T-helper 2 cell (primary cell): ENCODE measurements around the gene EXOSC1.
"Not testable (repeated sequence)": the region's sequence is repeated elsewhere in the genome, so short reads cannot be mapped to it uniquely, and the experiment has no call there.

ENCODE experiments used
- DNase-seq, 5 experiments: peaks; one replicate each; pipeline versions ENCODE4 v3.0.0 to v3.0.0-alpha.2; 2012 to 2022
- total RNA-seq, 2 donors: gene quantifications; one replicate each; lab custom pipeline; 2026; lab: John Stamatoyannopoulos, UW

EXOSC1 gene, protein sequence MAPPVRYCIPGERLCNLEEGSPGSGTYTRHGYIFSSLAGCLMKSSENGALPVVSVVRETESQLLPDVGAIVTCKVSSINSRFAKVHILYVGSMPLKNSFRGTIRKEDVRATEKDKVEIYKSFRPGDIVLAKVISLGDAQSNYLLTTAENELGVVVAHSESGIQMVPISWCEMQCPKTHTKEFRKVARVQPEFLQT
- total RNA-seq: 25.9 to 28.8 reads per million in 2 donors

DNA sequence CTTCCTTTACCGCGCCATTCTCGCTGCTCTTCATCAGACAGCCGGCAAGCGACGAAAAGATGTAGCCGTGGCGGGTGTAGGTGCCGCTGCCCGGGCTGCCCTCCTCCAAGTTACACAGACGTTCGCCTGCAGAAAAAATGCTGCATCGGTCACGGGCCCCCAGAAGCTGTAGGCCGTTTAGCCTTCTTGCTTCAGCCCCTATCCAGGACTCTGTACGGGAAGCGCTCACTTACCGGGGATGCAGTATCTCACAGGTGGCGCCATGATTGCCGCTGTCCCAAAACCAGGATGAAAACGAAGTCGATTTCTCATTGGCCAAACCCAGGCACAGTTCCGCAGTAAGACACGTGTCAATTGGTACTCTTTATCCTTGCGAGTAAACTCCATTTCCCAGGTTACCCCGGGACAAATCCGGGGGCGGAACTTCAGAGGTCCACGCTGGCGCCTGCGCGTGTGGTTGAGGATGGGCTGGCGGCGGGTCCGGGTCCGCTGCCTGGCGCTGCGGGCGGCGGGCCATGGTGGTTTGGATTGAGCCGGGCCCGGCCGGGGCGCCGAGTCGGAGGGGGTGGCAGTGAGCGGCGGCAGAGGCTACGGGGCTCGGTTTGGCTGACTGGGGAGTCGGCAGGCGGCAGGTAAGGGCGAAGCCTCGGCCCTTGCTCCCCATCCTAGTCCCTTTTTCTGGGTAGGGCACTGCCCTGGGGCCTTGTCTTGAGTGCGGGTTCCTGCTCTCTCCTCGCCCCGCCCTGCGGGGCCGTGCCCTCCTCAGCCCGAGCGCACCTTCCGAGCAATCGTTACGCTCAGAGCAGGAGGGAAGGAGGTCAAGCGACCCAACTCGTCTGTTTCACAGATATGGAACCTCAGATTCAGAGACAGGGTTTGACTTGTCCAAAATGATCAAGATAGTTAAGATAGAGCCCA lies at the start of gene EXOSC1, which contains the start of gene ZDHHC16:
Gene EXOSC1 (minus strand): TSS at position 285 of the 918 bp plus-strand sequence. CDS start 21 bp downstream, at position 264.
Gene ZDHHC16 (plus strand): TSS at position 454 of the 918 bp plus-strand sequence. CDS start 5,501 bp downstream, outside the sequence.
- peak; percentile 69 to 95 (median 86) for DNase-seq

DNA sequence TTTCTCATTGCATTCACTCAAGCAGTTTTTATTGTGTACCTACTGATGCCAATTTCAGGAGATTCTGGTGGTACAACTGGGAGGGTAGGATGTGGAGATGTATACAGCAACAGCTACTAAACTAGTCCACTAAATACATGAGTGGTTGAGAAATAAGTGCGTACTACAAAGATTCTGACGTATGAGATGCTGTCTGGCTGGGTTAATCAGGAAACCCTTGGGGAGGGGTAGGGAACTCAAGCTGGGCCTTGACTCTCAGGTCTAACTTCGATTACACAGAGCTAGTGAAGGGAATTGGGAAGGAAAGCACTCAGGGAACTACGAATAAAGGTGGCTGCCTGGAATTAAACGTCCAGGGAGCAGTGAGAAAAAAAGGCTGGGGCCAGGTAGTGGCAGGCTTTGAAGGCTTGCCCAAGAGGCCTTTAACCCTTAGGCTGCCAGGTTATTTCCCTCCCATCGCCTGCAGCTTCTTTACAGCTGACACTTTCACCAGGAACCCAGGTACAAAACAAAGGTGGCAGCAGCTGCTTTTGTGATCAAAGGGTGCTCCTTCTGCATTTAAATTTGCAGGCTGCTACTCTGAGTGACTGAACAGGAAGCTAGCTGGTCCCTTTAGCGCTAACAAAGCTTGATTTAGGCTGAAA lies 49.2 kb upstream of the EXOSC1 start:
- DNase-seq: peak in 1 of 5 experiments; percentile 56

DNA sequence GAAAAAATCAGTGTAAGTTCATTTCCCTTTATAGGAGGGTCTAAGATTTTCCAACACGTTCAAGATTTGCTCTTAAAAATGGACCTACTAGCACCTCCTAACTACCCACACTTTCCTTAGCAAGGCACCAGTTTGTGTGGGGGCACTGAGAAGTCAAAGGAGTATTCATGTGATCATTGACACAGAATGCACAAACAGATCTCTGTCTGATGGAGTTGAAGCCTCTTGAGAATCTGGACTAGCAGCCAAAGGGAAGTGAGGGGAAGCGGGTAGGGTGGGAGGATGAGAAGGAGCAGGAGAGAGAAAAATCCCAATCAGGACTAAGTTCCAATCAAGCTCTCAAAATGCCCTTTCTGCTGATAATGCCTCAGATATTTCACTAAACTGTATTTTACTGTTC lies 48.3 kb upstream of the EXOSC1 start:
- no peak for DNase-seq

DNA sequence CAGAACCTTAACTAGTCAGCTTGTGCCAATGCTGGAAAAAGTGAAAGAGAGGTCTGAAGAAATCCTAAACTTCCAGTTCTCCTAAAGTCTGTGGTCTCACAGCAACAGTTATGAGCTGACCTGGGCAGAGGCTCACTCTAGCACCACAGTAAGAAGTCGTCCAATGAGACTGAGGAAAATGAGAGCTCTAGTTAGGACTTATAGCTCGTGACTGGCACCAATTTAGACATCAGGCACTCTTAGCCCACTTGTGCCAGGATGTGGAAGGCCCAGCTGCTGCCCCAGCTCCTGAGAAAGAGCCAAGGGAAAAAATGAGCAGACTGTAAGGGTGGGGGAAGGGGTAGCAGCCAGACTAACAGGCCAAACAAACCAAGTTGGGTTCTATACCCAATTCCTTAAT lies 44.8 kb upstream of the EXOSC1 start:
- DNase-seq: no peak

DNA sequence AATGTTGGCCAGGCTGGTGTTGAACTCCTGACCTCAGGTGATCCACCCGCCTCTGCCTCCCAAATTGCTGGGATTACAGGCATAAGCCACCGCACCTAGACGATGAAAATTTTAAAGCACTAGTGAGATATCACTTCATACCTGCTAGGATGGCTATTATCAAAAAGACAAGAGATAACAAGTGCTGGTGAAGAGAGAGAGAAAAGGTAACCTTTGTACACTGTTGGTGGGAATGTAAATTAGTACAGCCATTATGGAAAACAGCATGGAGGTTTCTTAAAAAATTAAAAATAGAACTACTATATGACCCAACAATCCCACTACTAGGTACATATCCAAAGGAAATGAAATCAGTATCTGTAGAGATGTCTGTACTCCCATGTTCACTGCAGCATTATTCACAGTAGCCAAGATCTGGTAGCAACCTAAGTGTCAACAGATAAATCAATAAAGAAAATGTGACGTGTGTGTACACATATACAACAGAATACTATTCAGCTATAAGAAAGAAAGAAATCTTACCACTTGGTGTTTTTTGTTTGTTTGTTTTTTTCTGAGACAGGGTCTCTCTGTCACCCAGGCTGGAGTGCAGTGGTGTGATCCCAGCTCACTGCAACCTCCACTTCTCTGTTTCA lies 40.0 kb upstream of the EXOSC1 start:
- no peak for DNase-seq

DNA sequence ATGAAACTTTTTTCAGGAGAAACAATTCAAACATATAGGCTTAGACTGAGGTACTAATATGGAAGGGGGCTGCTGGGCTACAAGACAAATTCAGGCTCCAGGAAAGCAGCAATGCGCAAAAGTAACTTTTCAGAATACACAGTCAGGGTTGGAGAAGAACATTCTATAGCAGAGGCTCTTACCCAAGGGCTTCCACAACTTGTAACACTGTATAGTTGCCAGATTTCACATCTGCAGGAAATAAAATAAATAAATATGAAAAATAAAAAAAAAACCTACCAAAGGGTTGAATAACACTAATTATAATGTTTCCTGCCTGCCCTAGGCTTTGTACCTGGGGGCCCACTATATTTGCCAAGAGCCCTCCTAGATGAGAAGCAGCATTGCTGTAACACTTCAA lies 38.1 kb upstream of the EXOSC1 start:
- no peak for DNase-seq

DNA sequence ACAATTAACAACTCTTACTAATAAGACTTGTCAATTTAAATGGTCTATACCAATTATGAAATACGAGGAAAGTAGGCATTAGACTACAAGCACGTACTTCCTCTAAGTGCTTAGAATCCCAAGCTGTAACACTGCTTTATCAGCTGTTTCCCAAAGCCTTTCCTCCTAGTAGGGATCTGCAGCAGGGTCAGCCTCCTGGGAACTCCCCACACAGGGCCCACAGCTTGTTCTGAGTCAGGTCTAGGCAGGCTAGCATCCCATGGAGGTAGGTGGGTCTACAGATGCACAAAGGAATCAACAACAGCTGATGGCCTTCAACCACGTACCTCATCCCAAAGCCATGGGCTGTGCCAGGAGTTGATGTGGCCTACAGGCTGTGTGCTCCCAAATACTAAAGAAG lies 37.7 kb upstream of the EXOSC1 start:
- no peak for DNase-seq

DNA sequence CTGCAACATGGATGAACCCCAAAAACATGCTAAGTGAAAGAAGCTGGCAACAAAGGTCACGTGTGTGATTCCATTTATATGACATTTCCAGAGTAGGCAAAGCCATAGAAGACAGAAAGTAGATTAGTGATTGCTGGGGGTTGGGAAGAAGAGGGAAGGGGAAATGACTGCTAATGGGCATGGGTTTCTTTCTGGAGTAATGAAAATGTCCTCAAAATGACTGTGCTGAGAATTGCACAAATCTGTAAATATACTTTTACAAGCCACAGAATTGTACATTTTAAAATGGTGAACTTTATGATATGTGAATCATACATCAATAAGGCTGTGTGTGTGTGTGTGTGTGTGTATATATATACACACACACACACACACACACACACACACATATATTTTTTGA lies 36.6 kb upstream of the EXOSC1 start:
- DNase-seq: no peak

DNA sequence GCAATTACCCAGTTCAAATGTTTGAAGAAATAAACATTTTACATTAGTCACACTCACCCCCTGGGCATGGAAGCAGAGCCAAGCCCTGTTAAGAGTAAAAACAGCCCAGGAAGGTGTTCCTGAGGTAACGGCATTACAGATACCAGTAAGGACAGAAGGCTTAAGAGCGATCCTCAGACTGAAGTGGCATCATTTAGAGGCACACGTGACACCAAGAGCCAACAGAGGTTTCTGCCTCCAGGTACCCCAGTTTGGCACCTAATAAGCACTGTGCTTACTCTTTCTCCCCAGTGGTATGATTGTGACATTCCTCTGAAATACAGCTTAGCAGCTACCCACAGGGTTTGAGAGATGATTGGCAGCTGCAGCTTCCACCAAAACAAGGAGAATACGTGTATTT lies 35.3 kb upstream of the EXOSC1 start:
- no peak for DNase-seq

DNA sequence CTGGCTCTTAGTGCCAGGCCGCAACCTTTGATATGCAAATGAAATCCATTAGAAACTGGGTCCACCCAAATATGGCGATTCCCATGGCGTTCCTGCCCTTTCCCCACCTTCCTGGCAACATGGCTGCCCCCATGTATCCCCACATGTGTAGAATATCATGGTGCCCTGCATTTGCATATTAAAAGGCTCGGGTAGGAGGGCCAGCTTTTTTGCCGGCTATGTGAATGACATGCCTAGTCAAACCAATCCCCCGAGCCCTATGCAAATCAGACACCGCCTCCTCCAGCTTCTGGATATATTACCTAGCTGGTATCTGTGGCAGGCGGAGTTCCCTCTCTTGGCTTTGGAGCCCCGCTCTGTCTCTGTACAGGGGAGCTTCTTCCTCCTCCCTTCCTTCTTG lies 34.1 kb upstream of the EXOSC1 start:
- DNase-seq: no peak

DNA sequence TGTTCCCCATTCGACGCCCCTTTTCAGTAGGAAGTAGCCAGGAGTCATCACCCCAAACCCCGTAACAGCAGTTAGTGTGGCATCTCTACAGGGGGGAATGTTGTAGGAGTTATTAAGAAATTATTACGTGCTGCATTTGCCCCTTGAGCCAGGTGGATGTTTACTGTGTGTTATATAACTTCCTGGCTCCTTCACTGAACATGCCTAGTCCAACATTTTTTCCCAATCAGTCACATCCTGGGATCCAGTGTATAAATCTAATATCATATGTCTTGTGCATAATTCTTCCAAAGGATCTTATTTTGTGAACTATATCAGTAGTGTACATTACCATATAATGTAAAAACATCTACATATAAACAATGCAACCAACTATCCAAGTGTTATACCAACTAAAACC lies 33.6 kb upstream of the EXOSC1 start:
- not testable (repeated sequence) for DNase-seq

DNA sequence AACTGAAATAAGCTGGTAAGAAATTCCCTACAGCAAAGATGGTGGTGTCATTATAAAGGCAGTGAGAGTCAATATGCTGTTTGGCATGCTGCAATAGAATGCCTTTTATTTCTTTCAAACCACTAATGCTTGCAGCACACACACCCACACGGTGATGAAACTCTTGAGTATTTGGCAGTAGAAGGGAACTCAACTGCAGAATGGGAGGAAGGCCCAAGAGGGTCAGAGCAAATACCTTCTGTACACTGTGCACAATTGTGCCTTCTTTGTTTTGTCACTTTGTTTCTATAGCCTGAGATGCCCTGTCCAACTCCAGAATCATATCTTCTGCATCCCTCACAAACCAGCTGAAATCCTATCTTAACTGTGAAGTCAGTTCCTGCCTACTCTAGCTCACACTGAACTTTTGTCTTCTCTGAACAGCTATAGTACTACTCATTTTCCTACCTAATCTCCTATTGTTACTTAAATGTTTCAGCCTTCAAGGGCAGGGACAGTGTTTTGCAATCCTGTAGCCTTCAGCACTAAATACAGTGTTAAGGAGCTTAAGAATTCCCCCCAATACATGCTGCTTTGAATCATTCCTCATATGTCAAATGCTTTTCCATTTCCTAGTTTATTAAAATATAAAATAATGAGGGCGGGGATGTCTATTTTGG lies 30.3 kb upstream of the EXOSC1 start:
- no peak for DNase-seq

DNA sequence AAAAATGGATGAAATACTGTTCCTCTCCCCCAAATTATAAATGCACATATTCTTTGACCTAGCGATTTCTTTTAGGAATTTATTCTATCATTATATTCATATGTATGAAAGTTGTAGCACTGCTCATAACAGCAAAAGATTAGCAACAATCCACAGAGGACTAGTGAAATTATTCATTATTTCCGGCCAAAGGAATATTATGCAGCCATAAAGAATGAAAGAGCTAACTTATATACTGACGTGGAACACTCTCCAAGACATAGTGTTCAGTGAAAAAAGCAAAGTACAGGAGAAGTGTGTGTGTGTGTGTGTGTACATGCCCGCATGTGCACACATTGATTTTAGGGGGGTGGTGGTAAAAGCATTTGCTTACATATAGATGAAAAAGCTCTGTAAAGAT lies 29.1 kb upstream of the EXOSC1 start:
- no peak for DNase-seq

DNA sequence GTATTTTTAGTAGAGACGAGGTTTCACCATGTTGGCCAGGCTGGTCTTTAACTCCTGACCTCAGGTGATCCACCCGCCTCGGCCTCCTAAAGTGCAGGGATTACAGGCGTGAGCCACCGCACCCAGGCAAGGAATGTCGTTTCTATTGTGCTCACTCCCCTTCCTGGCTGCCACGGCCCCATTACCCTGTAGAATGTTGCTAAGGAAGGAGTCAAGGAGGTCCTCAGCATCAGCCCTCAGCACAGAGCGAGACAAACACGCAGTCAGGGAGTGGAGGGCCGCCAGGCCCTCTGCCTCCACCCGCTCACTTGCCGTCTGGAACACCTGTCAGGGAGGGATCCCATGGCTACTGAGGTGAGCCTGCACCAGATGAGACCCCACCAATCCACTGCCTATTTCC lies 23.0 kb upstream of the EXOSC1 start:
- DNase-seq: not testable (repeated sequence)

DNA sequence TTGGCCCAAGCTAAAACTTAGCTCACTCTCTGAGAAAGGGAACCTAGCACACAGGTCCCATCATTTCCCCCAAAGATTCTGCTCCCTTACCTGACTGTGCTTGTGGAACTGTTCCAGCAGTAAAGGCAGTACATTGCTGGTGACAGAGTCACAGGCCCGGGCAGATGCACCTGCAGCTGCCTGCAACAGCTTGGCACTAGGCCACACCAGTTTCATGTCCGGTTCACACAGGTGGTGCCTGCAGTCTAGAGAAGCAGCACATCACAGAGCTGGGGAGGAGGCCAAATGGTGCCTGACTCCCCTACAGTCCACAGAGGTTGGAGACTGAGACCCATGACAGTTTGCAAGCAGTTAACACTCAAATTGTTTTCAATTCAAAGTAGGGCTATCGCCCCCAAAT lies 22.4 kb upstream of the EXOSC1 start:
- DNase-seq: peak in 1 of 5 experiments; percentile 15

DNA sequence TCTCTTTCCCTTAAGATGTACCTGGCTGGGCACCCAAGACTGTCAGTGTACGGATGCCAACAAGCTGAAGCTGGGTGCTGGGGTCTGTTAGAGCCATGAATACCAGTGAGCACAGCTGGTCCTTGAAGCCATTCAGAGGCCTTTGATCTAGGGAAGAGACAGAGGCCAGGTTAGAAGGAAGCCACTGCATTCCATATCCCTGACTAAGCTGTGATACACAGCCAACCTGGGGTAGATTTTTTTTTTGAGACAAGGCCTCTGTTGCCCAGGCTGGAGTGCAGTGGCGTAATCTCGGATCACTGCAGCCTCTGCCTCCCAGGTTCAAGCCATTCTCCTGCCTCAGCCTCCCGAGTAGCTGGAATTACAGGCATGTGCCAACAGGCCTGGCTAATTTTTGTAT lies 20.9 kb upstream of the EXOSC1 start:
- DNase-seq: no peak

DNA sequence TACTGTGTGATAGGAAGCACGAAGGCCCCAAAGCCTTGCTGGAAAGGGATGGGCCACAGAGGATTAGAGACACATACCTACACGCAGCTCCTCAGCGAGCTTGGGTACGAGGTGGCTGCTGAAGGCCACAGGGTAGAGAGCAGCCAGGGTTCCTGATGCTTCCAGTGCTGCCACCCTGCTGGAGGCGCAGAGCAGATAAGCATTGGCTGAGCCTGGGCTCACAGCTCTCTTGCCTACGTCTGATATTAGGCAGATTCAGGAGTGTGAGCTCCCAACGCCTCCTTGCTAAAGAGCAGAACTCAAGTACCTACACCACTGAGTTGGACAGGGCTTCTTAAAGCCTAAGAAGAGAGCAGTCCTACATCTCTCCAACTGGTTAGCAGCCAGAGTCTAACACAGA lies 20.2 kb upstream of the EXOSC1 start:
- DNase-seq: no peak

DNA sequence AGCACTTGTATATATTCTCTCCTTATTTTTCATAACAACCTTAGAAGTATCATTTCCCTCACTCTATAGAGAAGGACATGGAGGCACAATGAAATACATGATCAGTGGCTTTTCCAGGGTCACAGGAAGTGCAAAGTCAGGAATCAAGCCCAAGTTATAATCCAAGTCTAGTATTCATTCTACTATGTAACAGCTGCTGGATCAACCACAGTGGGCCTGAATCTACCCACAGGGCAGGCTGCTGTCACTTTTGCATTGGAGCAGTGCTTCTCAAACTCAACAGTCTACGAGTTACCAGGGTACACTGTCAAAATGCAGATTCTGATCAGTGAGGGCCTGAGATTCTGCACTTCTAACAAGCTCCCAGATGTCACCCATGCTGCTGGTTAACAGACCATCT lies 18.4 kb upstream of the EXOSC1 start:
- DNase-seq: no peak

DNA sequence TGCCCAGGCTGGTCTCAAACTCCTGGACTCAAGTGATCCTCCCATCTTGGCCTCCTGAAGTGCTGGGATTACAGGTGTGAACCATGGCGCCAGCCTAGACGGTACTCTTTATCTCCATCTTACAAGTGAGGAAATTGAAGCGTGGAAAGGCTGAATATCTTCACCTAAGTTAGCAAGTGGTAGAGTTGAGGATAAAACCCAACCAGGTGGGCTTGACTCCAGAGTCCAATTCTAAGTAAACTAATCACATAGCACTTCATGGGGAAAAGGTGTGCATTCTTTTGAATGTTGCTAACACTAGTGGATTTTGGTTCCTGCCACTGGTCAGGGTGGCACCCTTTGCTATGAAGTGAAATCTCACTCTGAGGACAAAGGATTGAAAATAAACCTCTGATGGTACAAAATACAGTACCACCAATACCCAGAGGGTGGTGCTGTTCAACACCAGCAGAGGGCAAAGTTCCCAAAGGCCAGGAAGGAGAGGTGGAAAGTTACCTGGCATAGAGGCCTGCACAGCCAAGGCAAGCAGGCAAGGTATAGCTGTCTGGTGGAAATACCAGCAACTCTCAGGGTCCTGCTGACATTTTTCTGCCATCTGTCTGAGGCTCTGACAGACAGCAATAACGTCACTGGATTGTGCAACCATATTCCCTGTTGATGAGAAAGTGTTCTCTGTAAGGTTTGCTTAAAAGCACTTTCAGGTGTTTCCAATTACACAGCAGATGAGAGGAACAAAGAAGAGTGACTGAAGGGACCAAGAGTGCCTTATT lies 17.7 kb upstream of the EXOSC1 start:
- peak in 2 of 5 experiments; percentile 10 to 38 for DNase-seq

DNA sequence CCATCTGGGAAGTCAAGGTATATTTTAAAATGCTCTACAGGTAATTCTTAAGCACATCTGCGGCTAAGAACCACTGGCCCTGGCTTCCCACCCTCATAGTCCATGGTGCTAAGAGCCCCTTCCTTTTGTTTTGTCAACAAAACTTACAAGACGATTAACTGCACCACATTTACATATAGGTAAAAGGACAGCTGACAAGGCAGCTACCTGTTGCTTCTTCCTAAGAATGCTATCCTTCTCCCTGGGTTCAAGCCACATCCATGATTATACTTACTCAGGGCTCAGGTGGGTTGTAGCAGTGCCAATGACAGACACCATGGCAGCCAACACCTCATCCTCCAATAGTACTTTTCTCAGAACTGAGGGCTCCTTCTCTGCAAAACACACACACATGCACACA lies 16.5 kb upstream of the EXOSC1 start:
- DNase-seq: no peak

DNA sequence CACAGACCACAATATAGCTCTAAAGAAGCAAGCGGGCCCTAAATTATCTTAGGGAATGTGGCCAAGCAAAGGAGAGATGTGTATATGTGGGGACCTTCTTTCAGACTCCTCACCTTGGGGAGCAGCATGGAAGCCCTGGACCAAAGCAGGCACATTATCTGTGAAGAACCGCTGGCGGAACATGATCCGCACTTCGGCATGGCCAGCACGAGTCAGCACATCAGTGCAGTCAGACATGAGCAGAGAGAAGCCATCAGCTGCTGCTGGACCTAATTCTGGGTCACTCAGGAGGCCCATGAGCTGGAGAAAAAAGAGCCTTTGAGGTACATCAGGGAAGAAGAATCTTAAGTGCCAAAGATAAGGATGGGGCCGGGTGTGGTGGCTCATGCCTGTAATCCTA lies 14.1 kb upstream of the EXOSC1 start:
- no peak for DNase-seq

DNA sequence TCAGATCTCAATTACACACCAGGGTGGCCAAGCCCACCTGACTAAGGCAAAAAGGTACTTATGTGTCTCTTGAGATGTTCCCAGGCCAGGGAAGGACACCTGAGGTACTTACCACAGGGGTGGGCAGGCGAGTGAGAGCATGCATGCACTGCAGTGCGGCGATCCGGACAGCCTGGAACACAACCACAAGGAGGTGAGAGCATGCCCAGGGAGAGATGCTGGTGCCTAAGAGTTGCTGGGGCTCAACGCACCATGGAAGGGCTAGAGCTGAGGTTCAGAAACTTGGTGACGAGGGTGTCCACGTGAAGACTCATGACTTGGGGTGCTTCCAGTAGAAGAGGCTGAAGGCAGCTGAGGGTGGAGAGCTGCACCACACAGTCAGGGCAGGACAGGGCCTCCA lies 13.3 kb upstream of the EXOSC1 start:
- no peak for DNase-seq
